HCT116 (cell line): Measurements from ENCODE around the gene SLC9A7. TPM values are rescaled to one million over a fixed set of nuclear protein-coding genes. Genes with fewer than 3 reads are reported as not detected.

ENCODE experiments used
- ATAC-seq: fragments of 200-7000 bp; cut with Tn5 transposase; 2 replicates; pipeline ENCODE4 v1.9.1; 2020; ENCODE audit warnings: mild to moderate bottlenecking, moderate library complexity
- BruUV-seq: library from RNA; stranded (reverse); fragments of 400-500 nt; replicated peaks from 2 replicates; lab custom pipeline; 2021; lab: Mats Ljungman, UMichigan
- CTCF ChIA-PET: fragments of 300-600 bp; sonication (Branson Sonifier 250); formaldehyde crosslinking; loops from one replicate; lab custom pipeline; 2021; ENCODE audit warnings: antibody characterized with exemption; lab: Charles Lee
- POLR2A ChIA-PET: fragments of 300-600, 350-600 bp; sonication (Branson Sonifier 250); formaldehyde crosslinking; loops from one replicate; lab custom pipeline; 2021; ENCODE audit warnings: antibody characterized with exemption; lab: Charles Lee
- RAD21 ChIA-PET, 2 experiments: fragments of 300-600 bp; sonication (Branson Sonifier 250); formaldehyde crosslinking; loops; one replicate each; lab custom pipeline; 2023; ENCODE audit warnings: low total read pairs in 2 of 2; ENCODE audit not compliant: uncharacterized antibody in 2 of 2, unreplicated experiment in 2 of 2, low non-redundant PET in 1 of 2; lab: Charles Lee
- DNase-seq: peaks from one replicate; pipeline ENCODE4 v3.0.0-alpha.2; 2010; ENCODE audit warnings: low read depth, low spot score
- H2AFZ ChIP-seq: fragments of 200-600 bp; shearing (Covaris generic), sonication (generic); 2 replicates; pipeline ENCODE4 v1.6.1; 2017; ENCODE audit warnings: low read depth, mixed run types, mixed read lengths, antibody characterized with exemption, low read length; ENCODE audit not compliant: poor library complexity, severe bottlenecking
- H3K27ac ChIP-seq: 2 replicates; pipeline ENCODE4 v1.5.1; 2012; ENCODE audit warnings: low read depth, low read length
- H3K27me3 ChIP-seq: fragments of 200-600 bp; sonication (generic); 2 replicates; pipeline ENCODE4 v1.6.1; 2016; ENCODE audit warnings: mixed run types, low read length, mixed read lengths; ENCODE audit not compliant: insufficient read depth
- H3K36me3 ChIP-seq, 2 experiments: fragments of 200-500 bp in 1 of 2; fragments of 200-600 bp in 1 of 2; sonication (Bioruptor generic) in 1 of 2; sonication (generic) in 1 of 2; 2 replicates each; pipeline versions ENCODE4 v1.5.1 to v1.6.1; 2014 to 2016; ENCODE audit warnings: low read length in 2 of 2, inconsistent platforms in 1 of 2, mixed read lengths in 1 of 2, mixed run types in 1 of 2; ENCODE audit not compliant: insufficient read depth in 2 of 2, control insufficient read depth in 1 of 2
- H3K4me1 ChIP-seq, 2 experiments: fragments of 200-600 bp in 1 of 2; sonication (generic) in 1 of 2; 2 replicates each; pipeline versions ENCODE4 v1.5.1 to v1.6.1; 2012 to 2017; ENCODE audit warnings: low read length in 2 of 2, inconsistent platforms in 1 of 2, mild to moderate bottlenecking in 1 of 2, mixed read lengths in 1 of 2, mixed run types in 1 of 2, moderate library complexity in 1 of 2; ENCODE audit not compliant: insufficient read depth in 2 of 2, control insufficient read depth in 1 of 2
- H3K4me2 ChIP-seq: fragments of 200-600 bp; sonication (generic); 2 replicates; pipeline ENCODE4 v1.6.1; 2017; ENCODE audit warnings: mixed run types, low read length, mixed read lengths
- H3K4me3 ChIP-seq, 2 experiments: fragments of 200-600 bp in 1 of 2; sonication (generic) in 1 of 2; replicated peaks in 1 of 2; 2 replicates each; pipeline ENCODE4 v1.5.1; 2011 to 2016; ENCODE audit warnings: low read length in 2 of 2, control low read depth in 1 of 2, low read depth in 1 of 2, mild to moderate bottlenecking in 1 of 2, mixed read lengths in 1 of 2, mixed run types in 1 of 2
- H3K79me2 ChIP-seq: fragments of 200-600 bp; sonication (generic); 2 replicates; pipeline ENCODE4 v1.6.1; 2017; ENCODE audit warnings: mild to moderate bottlenecking, mixed run types, low read length, moderate library complexity, mixed read lengths; ENCODE audit not compliant: insufficient read depth
- H3K9ac ChIP-seq: fragments of 200-600 bp; sonication (generic); 2 replicates; pipeline ENCODE4 v1.6.1; 2016; ENCODE audit warnings: low read length, mixed read lengths
- H3K9me2 ChIP-seq: fragments of 200-600 bp; sonication (generic), shearing (Covaris generic); 2 replicates; pipeline ENCODE4 v1.6.1; 2017; ENCODE audit warnings: mixed run types, mild to moderate bottlenecking, moderate library complexity; ENCODE audit not compliant: insufficient read depth
- H3K9me3 ChIP-seq, 2 experiments: fragments of 200-500 bp in 1 of 2; fragments of 200-600 bp in 1 of 2; sonication (Bioruptor generic) in 1 of 2; sonication (generic) in 1 of 2; 2 replicates each; pipeline ENCODE4 v1.6.1; 2014 to 2017; ENCODE audit warnings: low read length in 2 of 2, mixed read lengths in 2 of 2, inconsistent platforms in 1 of 2, low read depth in 1 of 2, mild to moderate bottlenecking in 1 of 2, mixed run types in 1 of 2, moderate library complexity in 1 of 2; ENCODE audit not compliant: control insufficient read depth in 1 of 2, insufficient read depth in 1 of 2
- H4K20me1 ChIP-seq: fragments of 200-600 bp; sonication (generic), shearing (Covaris generic); 2 replicates; pipeline ENCODE4 v1.6.1; 2017; ENCODE audit warnings: mixed run types, mild to moderate bottlenecking, moderate library complexity; ENCODE audit not compliant: insufficient read depth
- CBX3 ChIP-seq: IDR thresholded peaks from 2 replicates; pipeline ENCODE4 v1.6.1; 2012; ENCODE audit warnings: low read depth
- CEBPB ChIP-seq: IDR thresholded peaks from 2 replicates; pipeline ENCODE4 v1.6.1; 2012; ENCODE audit warnings: low read depth
- EGR1 ChIP-seq: IDR thresholded peaks from 2 replicates; pipeline ENCODE4 v1.6.1; 2012; ENCODE audit warnings: low read depth
- EZH2 ChIP-seq: fragments of 200-600 bp; sonication (generic); IDR thresholded peaks from 2 replicates; pipeline ENCODE4 v1.6.1; 2017; ENCODE audit warnings: antibody characterized with exemption, mixed run types
- EZH2phosphoT487 ChIP-seq: fragments of 200-600 bp; IDR thresholded peaks from 2 replicates; pipeline ENCODE4 v1.6.1; 2018; ENCODE audit warnings: antibody characterized with exemption, borderline replicate concordance
- FOSL1 ChIP-seq: IDR thresholded peaks from 2 replicates; pipeline ENCODE4 v1.6.1; 2012; ENCODE audit warnings: low read depth
- POLR2AphosphoS5 ChIP-seq: IDR thresholded peaks from 2 replicates; pipeline ENCODE4 v1.6.1; 2011; ENCODE audit warnings: mild to moderate bottlenecking, low read depth, low read length, moderate library complexity
- REST ChIP-seq: IDR thresholded peaks from 2 replicates; pipeline ENCODE4 v1.6.1; 2012; ENCODE audit warnings: low read depth
- SIN3A ChIP-seq: IDR thresholded peaks from 2 replicates; pipeline ENCODE4 v1.6.1; 2012; ENCODE audit warnings: low read depth
- SP1 ChIP-seq: IDR thresholded peaks from 2 replicates; pipeline ENCODE4 v1.6.1; 2012; ENCODE audit warnings: low read depth
- SRF ChIP-seq: IDR thresholded peaks from 2 replicates; pipeline ENCODE4 v1.6.1; 2012; ENCODE audit warnings: low read depth
- TCF7L2 ChIP-seq: IDR thresholded peaks from 2 replicates; pipeline ENCODE4 v1.7.0; 2011; ENCODE audit warnings: borderline replicate concordance, inconsistent platforms; ENCODE audit not compliant: insufficient read depth, insufficient read length; ENCODE audit errors: extremely low read depth
- YY1 ChIP-seq: IDR thresholded peaks from 2 replicates; pipeline ENCODE4 v1.6.1; 2011; ENCODE audit warnings: low read length, low read depth, moderate library complexity, mild to moderate bottlenecking; ENCODE audit not compliant: insufficient replicate concordance; ENCODE audit errors: extremely low read depth
- ZNF274 ChIP-seq: fragments of 200-500 bp; sonication (Bioruptor generic); IDR thresholded peaks from 2 replicates; pipeline ENCODE4 v1.6.1; 2014; ENCODE audit warnings: mild to moderate bottlenecking, low read depth, low read length, inconsistent platforms
- intact Hi-C: fragments of 100-400 bp; cut with micrococcal nuclease; formaldehyde crosslinking; loops from 2 replicates; pipeline ENCODE4 v1.10.0; 2022
- total RNA-seq: library from RNA; stranded (reverse); gene quantifications from one replicate; pipeline ENCODE4 v1.2.1, GENCODE V29; 2021; ENCODE audit not compliant: unreplicated experiment
- TF ChIP-seq, protein P1 (sequence below): IDR thresholded peaks from 2 replicates; pipeline ENCODE4 v1.6.1; 2011; ENCODE audit warnings: mild to moderate bottlenecking, low read length, moderate library complexity; ENCODE audit not compliant: insufficient replicate concordance; ENCODE audit errors: extremely low read depth
- TF ChIP-seq, protein P2 (sequence below): IDR thresholded peaks from 2 replicates; pipeline ENCODE4 v1.6.1; 2012
- TF ChIP-seq, protein P3 (sequence below): IDR thresholded peaks from 2 replicates; pipeline ENCODE4 v1.6.1; 2012

Gene SLC9A7
- total RNA-seq, 1 experiment from 2014 or later, result 18.6 TPM

- Histone ChIP-seq H3K79me2 (no peaks in the 10 kb centered on the region), H3K4me2 (peak overlapping the region; percentile 65), H3K27ac (peak overlapping the region; percentile 38; the same call in 1 of the 2 replicates), H2AFZ (peak overlapping the region; percentile 74), H3K9ac (peak overlapping the region; percentile 27), H3K4me3 (peak overlapping the region in 1 of 2 experiments; percentile 26; a peak in 1 of 4 replicates), H3K4me1 (peaks cover 2 to 28% of the 10 kb centered on the region in 2 experiments; a peak in 3 of 4 replicates), H4K20me1 (no peaks in the 10 kb centered on the region), H3K9me3 (no peaks in the 10 kb centered on the region), H3K9me2 (no peaks in the 10 kb centered on the region), H3K27me3 (no peaks in the 10 kb centered on the region), H3K36me3 (no peaks in the 10 kb centered on the region)
- DNase-seq, result peak; percentile 63
- ChIA-PET RAD21 (no interaction called here), CTCF (interaction anchor here (1.0 kb wide), 1 partner anchor 138 kb away, joined by 3 read pairs; no protein-coding TSS in a partner anchor), POLR2A (interaction anchor here (0.8 kb wide), 1 partner anchor 32 kb away, joined by 3 read pairs; no protein-coding TSS in a partner anchor)
- intact Hi-C loops, result no loop called here
- no TSS peak for BruUV-seq
- ATAC-seq, result peak; percentile 80
- no peak for TF ChIP-seq EGR1
- no peak for TF ChIP-seq POLR2AphosphoS5
- TF ChIP-seq, protein P1, sequence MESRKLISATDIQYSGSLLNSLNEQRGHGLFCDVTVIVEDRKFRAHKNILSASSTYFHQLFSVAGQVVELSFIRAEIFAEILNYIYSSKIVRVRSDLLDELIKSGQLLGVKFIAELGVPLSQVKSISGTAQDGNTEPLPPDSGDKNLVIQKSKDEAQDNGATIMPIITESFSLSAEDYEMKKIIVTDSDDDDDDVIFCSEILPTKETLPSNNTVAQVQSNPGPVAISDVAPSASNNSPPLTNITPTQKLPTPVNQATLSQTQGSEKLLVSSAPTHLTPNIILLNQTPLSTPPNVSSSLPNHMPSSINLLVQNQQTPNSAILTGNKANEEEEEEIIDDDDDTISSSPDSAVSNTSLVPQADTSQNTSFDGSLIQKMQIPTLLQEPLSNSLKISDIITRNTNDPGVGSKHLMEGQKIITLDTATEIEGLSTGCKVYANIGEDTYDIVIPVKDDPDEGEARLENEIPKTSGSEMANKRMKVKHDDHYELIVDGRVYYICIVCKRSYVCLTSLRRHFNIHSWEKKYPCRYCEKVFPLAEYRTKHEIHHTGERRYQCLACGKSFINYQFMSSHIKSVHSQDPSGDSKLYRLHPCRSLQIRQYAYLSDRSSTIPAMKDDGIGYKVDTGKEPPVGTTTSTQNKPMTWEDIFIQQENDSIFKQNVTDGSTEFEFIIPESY, result no peak
- TF ChIP-seq EZH2, result no peak
- TF ChIP-seq FOSL1, result peak; percentile 66
- TF ChIP-seq YY1, result no peak
- peak; percentile 44; the same call in 1 of the 2 replicates for TF ChIP-seq CBX3
- no peak for TF ChIP-seq EZH2phosphoT487
- TF ChIP-seq, protein P2, sequence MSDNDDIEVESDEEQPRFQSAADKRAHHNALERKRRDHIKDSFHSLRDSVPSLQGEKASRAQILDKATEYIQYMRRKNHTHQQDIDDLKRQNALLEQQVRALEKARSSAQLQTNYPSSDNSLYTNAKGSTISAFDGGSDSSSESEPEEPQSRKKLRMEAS, result peak; percentile 53
- no peak for TF ChIP-seq REST
- TF ChIP-seq, protein P3, sequence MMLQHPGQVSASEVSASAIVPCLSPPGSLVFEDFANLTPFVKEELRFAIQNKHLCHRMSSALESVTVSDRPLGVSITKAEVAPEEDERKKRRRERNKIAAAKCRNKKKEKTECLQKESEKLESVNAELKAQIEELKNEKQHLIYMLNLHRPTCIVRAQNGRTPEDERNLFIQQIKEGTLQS, result no peak; the same call in 1 of the 2 replicates
- no peak for TF ChIP-seq SRF
- peak; percentile 73 for TF ChIP-seq SP1
- TF ChIP-seq TCF7L2, result no peak
- no peak for TF ChIP-seq ZNF274
- peak; percentile 85 for TF ChIP-seq CEBPB
- no peak for TF ChIP-seq SIN3A
These were observed 33.2 kb upstream of the SLC9A7 start for GRCh38 chrX:46791927-46792809.
